HEK293 (cell line): ENCODE results near the gene HTR2A.

ENCODE experiments used
- CTCF ChIA-PET: fragments of 350-600 bp; formaldehyde crosslinking; extraction: SDS; loops from one replicate; lab custom pipeline; 2021; ENCODE audit warnings: antibody characterized with exemption; lab: Yijun Ruan, JAX
- POLR2A ChIA-PET: fragments of 300-600 bp; formaldehyde crosslinking; extraction: SDS; loops from one replicate; lab custom pipeline; 2020; ENCODE audit warnings: antibody characterized with exemption, inconsistent platforms; lab: Yijun Ruan, JAX
- H3K27ac ChIP-seq: fragments of 200-500 bp; sonication (Bioruptor generic); 2 replicates; pipeline ENCODE4 v1.5.1; 2014; ENCODE audit warnings: low read depth, low read length, control low read depth, inconsistent platforms; ENCODE audit errors: extremely low read depth
- H3K36me3 ChIP-seq, 2 experiments: fragments of 200-500 bp in 1 of 2; sonication (Bioruptor generic) in 1 of 2; 1 replicate in 1 of 2; 2 replicates in 1 of 2; pipeline ENCODE4 v1.5.1; 2014 to 2017; ENCODE audit warnings: inconsistent platforms in 2 of 2, low read length in 2 of 2; ENCODE audit not compliant: control insufficient read depth in 2 of 2, insufficient read depth in 1 of 2
- H3K4me1 ChIP-seq: fragments of 200-500 bp; sonication (Bioruptor generic); 2 replicates; pipeline ENCODE4 v1.5.1; 2014; ENCODE audit warnings: mild to moderate bottlenecking, low read length, inconsistent platforms; ENCODE audit not compliant: control insufficient read depth, insufficient read depth
- H3K4me3 ChIP-seq: 2 replicates; pipeline ENCODE4 v1.5.1; 2011; ENCODE audit warnings: low read depth, mild to moderate bottlenecking, control low read depth, low read length, moderate library complexity
- H3K9me3 ChIP-seq: fragments of 200-500 bp; sonication (Bioruptor generic); 2 replicates; pipeline ENCODE4 v1.5.1; 2014; ENCODE audit warnings: low read depth, low read length, inconsistent platforms; ENCODE audit not compliant: control insufficient read depth, insufficient read depth
- GLI4 ChIP-seq: fragments of 450-650 bp; formaldehyde crosslinking; IDR thresholded peaks from 2 replicates; pipeline ENCODE4 v1.5.1; 2016; ENCODE audit warnings: missing biosample characterization, missing genetic modification characterization
- GLIS1 ChIP-seq: fragments of 450-650 bp; formaldehyde crosslinking; IDR thresholded peaks from 2 replicates; pipeline ENCODE4 v1.5.1; 2016; ENCODE audit warnings: missing biosample characterization, missing genetic modification characterization
- KLF1 ChIP-seq: fragments of 450-650 bp; formaldehyde crosslinking; IDR thresholded peaks from 2 replicates; pipeline ENCODE4 v1.5.1; 2016; ENCODE audit warnings: missing biosample characterization, missing genetic modification characterization
- REST ChIP-seq: fragments of 450-650 bp; formaldehyde crosslinking; IDR thresholded peaks from 2 replicates; pipeline ENCODE4 v1.5.1; 2016; ENCODE audit warnings: missing biosample characterization, missing genetic modification characterization
- ZBTB44 ChIP-seq: fragments of 450-650 bp; IDR thresholded peaks from 2 replicates; pipeline ENCODE4 v1.5.1; 2018; ENCODE audit warnings: missing biosample characterization, mild to moderate bottlenecking, missing genetic modification characterization
- ZNF174 ChIP-seq: fragments of 450-650 bp; formaldehyde crosslinking; IDR thresholded peaks from 2 replicates; pipeline ENCODE4 v1.5.0; 2017; ENCODE audit warnings: missing biosample characterization, mild to moderate bottlenecking, missing genetic modification characterization
- ZNF280C ChIP-seq: fragments of 450-650 bp; formaldehyde crosslinking; IDR thresholded peaks from 2 replicates; pipeline ENCODE4 v1.5.1; 2016; ENCODE audit warnings: missing biosample characterization, missing genetic modification characterization
- ZNF521 ChIP-seq: fragments of 450-650 bp; formaldehyde crosslinking; IDR thresholded peaks from 2 replicates; pipeline ENCODE4 v1.5.1; 2017; ENCODE audit warnings: missing biosample characterization, mild to moderate bottlenecking, missing genetic modification characterization
- ZNF561 ChIP-seq: fragments of 450-650 bp; IDR thresholded peaks from 2 replicates; pipeline ENCODE4 v1.5.1; 2018; ENCODE audit warnings: missing biosample characterization, missing genetic modification characterization, borderline replicate concordance
- ZNF600 ChIP-seq: fragments of 450-650 bp; formaldehyde crosslinking; IDR thresholded peaks from 2 replicates; pipeline ENCODE4 v1.5.1; 2016; ENCODE audit warnings: missing biosample characterization, missing genetic modification characterization
- ZNF624 ChIP-seq: fragments of 450-650 bp; formaldehyde crosslinking; IDR thresholded peaks from 2 replicates; pipeline ENCODE4 v1.5.1; 2017; ENCODE audit warnings: missing biosample characterization, missing genetic modification characterization
- ZNF639 ChIP-seq: fragments of 450-650 bp; formaldehyde crosslinking; IDR thresholded peaks from 2 replicates; pipeline ENCODE4 v1.5.1; 2016; ENCODE audit warnings: missing biosample characterization, missing genetic modification characterization
- ZNF677 ChIP-seq: fragments of 450-650 bp; IDR thresholded peaks from 2 replicates; pipeline ENCODE4 v1.5.0; 2018; ENCODE audit warnings: missing biosample characterization, mild to moderate bottlenecking, missing genetic modification characterization, moderate library complexity
- ZNF701 ChIP-seq: fragments of 450-650 bp; formaldehyde crosslinking; IDR thresholded peaks from 2 replicates; pipeline ENCODE4 v1.5.1; 2016; ENCODE audit warnings: missing biosample characterization, missing genetic modification characterization
- ZXDB ChIP-seq: fragments of 450-650 bp; formaldehyde crosslinking; IDR thresholded peaks from 2 replicates; pipeline ENCODE4 v1.5.1; 2016; ENCODE audit warnings: missing biosample characterization, missing genetic modification characterization

Gene HTR2A

GRCh38 chr13:46913757-46914156 is 16.9 kb upstream of the HTR2A start (continued):
- TF ChIP-seq REST (no peak), KLF1 (no peak)

GRCh38 chr13:46909042-46909441 is 12.2 kb upstream of the HTR2A start:
- CTCF ChIA-PET = no interaction called here
- no peak overlapping the region for H3K4me3 ChIP-seq
- no peaks in the 10 kb centered on the region for H3K36me3 ChIP-seq
- POLR2A ChIA-PET = no interaction called here
- TF ChIP-seq GLI4 (tag by site-specific recombination) (no peak), ZNF624 (tag by site-specific recombination) (no peak), ZNF600 (tag by site-specific recombination) (no peak), ZBTB44 (tag by site-specific recombination) (no peak), ZNF174 (tag by site-specific recombination) (no peak), ZNF677 (tag by site-specific recombination) (no peak), GLIS1 (tag by site-specific recombination) (no peak), ZNF701 (tag by site-specific recombination) (no peak)
- H3K27ac ChIP-seq = no peak overlapping the region
- H3K9me3 ChIP-seq = no peaks in the 10 kb centered on the region
- H3K4me1 ChIP-seq = no peaks in the 10 kb centered on the region

GRCh38 chr13:46908501-46908900 is 11.6 kb upstream of the HTR2A start:
- H3K27ac ChIP-seq = no peak overlapping the region
- H3K4me3 ChIP-seq = no peak overlapping the region
- H3K4me1 ChIP-seq = no peaks in the 10 kb centered on the region
- ChIA-PET POLR2A (no interaction called here), CTCF (no interaction called here)
- no peaks in the 10 kb centered on the region for H3K36me3 ChIP-seq
- H3K9me3 ChIP-seq = no peaks in the 10 kb centered on the region
- TF ChIP-seq ZNF280C = no peak
- no peak for TF ChIP-seq ZXDB (tag by site-specific recombination)
- TF ChIP-seq ZNF561 (tag by site-specific recombination) = no peak
- TF ChIP-seq ZNF639 (tag by site-specific recombination) = no peak
- no peak for TF ChIP-seq REST
- TF ChIP-seq ZNF521 (tag by site-specific recombination) = no peak
